Glutamatergic neuron (in vitro differentiated cells): Measurements from ENCODE around the gene IFNA13. TPM values are rescaled to one million over a fixed set of nuclear protein-coding genes. Genes with fewer than 3 reads are reported as not detected.

ENCODE experiments used
- DNase-seq: peaks from one replicate; pipeline ENCODE4 v3.0.0; 2022
- H3K27ac Mint-ChIP-seq: one replicate; pipeline ENCODE4 v1.8.0; 2020; ENCODE audit warnings: mild to moderate bottlenecking, mixed read lengths, inconsistent platforms; ENCODE audit not compliant: unreplicated experiment
- H3K27me3 Mint-ChIP-seq: one replicate; pipeline ENCODE4 v1.8.0; 2020; ENCODE audit warnings: mild to moderate bottlenecking, moderate library complexity, mixed read lengths, inconsistent platforms; ENCODE audit not compliant: unreplicated experiment
- H3K36me3 Mint-ChIP-seq: one replicate; pipeline ENCODE4 v1.8.0; 2020; ENCODE audit warnings: mild to moderate bottlenecking, mixed read lengths, inconsistent platforms; ENCODE audit not compliant: unreplicated experiment
- H3K4me1 Mint-ChIP-seq: one replicate; pipeline ENCODE4 v1.8.0; 2020; ENCODE audit warnings: mild to moderate bottlenecking, low read depth, mixed read lengths, inconsistent platforms; ENCODE audit not compliant: unreplicated experiment
- H3K4me3 Mint-ChIP-seq: one replicate; pipeline ENCODE4 v1.8.0; 2020; ENCODE audit warnings: mild to moderate bottlenecking, mixed read lengths, inconsistent platforms; ENCODE audit not compliant: unreplicated experiment
- H3K9me3 Mint-ChIP-seq: one replicate; pipeline ENCODE4 v1.8.0; 2020; ENCODE audit warnings: mild to moderate bottlenecking, moderate library complexity, mixed read lengths, inconsistent platforms; ENCODE audit not compliant: unreplicated experiment
- CTCF ChIP-seq: fragments of 200-600 bp; sonication (generic); IDR thresholded peaks from one replicate; pipeline ENCODE4 v1.5.0; 2021; ENCODE audit not compliant: partially characterized antibody, unreplicated experiment
- long read RNA-seq: library from polyadenylated mRNA; unstranded; transcript quantifications from one replicate; pipeline ENCODE4 v2.0.0, GENCODE V29; 2020; ENCODE audit not compliant: unreplicated experiment
- total RNA-seq: library from RNA; stranded (reverse); fragmentation: NEBNext Ultra II Directional; extraction: Animal tissue kit (Norgen Biotek cat#: 25700); gene quantifications from one replicate; pipeline ENCODE4 v1.2.1, GENCODE V29; 2021; ENCODE audit not compliant: unreplicated experiment

The IFNA13 gene
- total RNA-seq = not detected
- long read RNA-seq = 0 reads

GRCh38 chr9:21367957-21368356 is at the start of gene IFNA13:
TSS of gene IFNA13 (minus strand) at chr9:21368057. CDS start at chr9:21368010, 47 bp downstream.
- H3K27ac Mint-ChIP-seq = no peak within 1 kb of the TSS
- DNase-seq = no peak
- H3K27me3 Mint-ChIP-seq = no peaks in the 10 kb centered on the region
- TF ChIP-seq CTCF = no peak
- no peaks in the 10 kb centered on the region for H3K36me3 Mint-ChIP-seq
- H3K4me1 Mint-ChIP-seq = no peaks in the 10 kb centered on the region
- no peak within 1 kb of the TSS for H3K4me3 Mint-ChIP-seq
- no peaks in the 10 kb centered on the region for H3K9me3 Mint-ChIP-seq

GRCh38 chr9:21415493-21416267 is 47.8 kb upstream of the IFNA13 start:
- Mint-ChIP-seq H3K4me1 (no peaks in the 10 kb centered on the region), H3K36me3 (no peaks in the 10 kb centered on the region), H3K27ac (no peak overlapping the region), H3K4me3 (no peak overlapping the region), H3K27me3 (no peaks in the 10 kb centered on the region), H3K9me3 (no peaks in the 10 kb centered on the region)
- no peak for TF ChIP-seq CTCF
- DNase-seq = no peak

GRCh38 chr9:21414220-21414940 is 46.5 kb upstream of the IFNA13 start:
- H3K9me3 Mint-ChIP-seq = no peaks in the 10 kb centered on the region
- no peak overlapping the region for H3K4me3 Mint-ChIP-seq
- no peak for DNase-seq
- no peaks in the 10 kb centered on the region for H3K4me1 Mint-ChIP-seq
- TF ChIP-seq CTCF = no peak
- no peak overlapping the region for H3K27ac Mint-ChIP-seq
- H3K36me3 Mint-ChIP-seq = no peaks in the 10 kb centered on the region
- H3K27me3 Mint-ChIP-seq = no peaks in the 10 kb centered on the region

- Mint-ChIP-seq H3K27me3 (no peaks in the 10 kb centered on the region), H3K36me3 (no peaks in the 10 kb centered on the region), H3K4me1 (no peaks in the 10 kb centered on the region), H3K4me3 (no peak overlapping the region), H3K27ac (no peak overlapping the region), H3K9me3 (no peaks in the 10 kb centered on the region)
- peak; percentile 20 for DNase-seq
- TF ChIP-seq CTCF = no peak
These were observed 45.8 kb upstream of the IFNA13 start for GRCh38 chr9:21413624-21414023.

GRCh38 chr9:21413151-21413550 is 45.3 kb upstream of the IFNA13 start:
- no peaks in the 10 kb centered on the region for H3K4me1 Mint-ChIP-seq
- no peak for DNase-seq
- no peak overlapping the region for H3K27ac Mint-ChIP-seq
- no peak for TF ChIP-seq CTCF
- H3K4me3 Mint-ChIP-seq = no peak overlapping the region
- no peaks in the 10 kb centered on the region for H3K27me3 Mint-ChIP-seq
- no peaks in the 10 kb centered on the region for H3K9me3 Mint-ChIP-seq
- no peaks in the 10 kb centered on the region for H3K36me3 Mint-ChIP-seq
